ENCODE results near the gene CFP. TPM values are rescaled to one million over a fixed set of nuclear protein-coding genes. Genes with fewer than 3 reads are reported as not detected.
A peak's percentile ranks its signal among the peaks of the same experiment; 100 is the strongest.

Gene CFP
- total and polyA plus RNA-seq, 2 of the 13 experiments (the other 11 are each of a cell fraction or from before 2014, with no cell fraction given) = 0.01 TPM; not detected in 1

DNA sequence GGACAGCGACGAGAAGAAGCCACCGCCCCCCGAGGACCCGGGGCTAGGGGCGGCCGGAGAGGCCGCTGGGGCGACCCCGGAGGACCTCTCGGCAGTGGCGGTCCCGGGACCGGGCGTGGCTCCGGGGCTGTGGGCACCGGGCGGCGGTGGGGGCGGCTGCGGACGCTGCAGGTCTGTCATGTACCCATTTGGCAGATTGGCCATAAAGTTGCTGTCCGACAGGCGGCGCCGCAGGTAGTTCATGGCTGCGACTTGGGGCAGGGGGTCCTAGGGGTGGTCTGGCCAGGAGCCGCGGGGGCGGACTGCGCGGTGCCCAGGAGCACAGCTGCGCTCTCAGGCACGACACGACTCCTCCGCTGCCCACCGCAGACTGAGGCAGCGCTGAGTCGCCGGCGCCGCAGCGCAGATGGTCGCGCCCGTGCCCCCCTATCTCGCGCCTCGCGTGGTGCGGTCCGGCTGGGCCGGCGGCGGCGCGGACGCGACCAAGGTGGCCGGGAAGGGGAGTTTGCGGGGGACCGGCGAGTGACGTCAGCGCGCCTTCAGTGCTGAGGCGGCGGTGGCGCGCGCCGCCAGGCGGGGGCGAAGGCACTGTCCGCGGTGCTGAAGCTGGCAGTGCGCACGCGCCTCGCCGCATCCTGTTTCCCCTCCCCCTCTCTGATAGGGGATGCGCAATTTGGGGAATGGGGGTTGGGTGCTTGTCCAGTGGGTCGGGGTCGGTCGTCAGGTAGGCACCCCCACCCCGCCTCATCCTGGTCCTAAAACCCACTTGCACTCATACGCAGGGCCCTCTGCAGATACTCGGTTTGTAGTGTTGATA lies 10.0 kb downstream of the CFP start, which contains the start of gene SYN1 (continued):
- no peak for TF ChIP-seq STAT5B (CRISPR knock-in tag; IDR thresholded peaks at IDR 0.05)
- TF ChIP-seq WIZ (CRISPR knock-in tag; IDR thresholded peaks at IDR 0.05) = peak; percentile 76; the same call in 1 of the 2 replicates
- TF ChIP-seq EHMT2 (IDR thresholded peaks at IDR 0.05; ENCODE audit: borderline replicate concordance, low read depth, low read length) = 0 out of 2 replicates have a peak, but pooled peaks have one; percentile 71
- 0 out of 2 replicates have a peak, but pooled peaks have one; percentile 30 for TF ChIP-seq RARA (CRISPR knock-in tag; IDR thresholded peaks at IDR 0.05)
- TF ChIP-seq SP1 (IDR thresholded peaks at IDR 0.05) = no peak
- TF ChIP-seq SP1 (CRISPR knock-in tag; IDR thresholded peaks at IDR 0.05) = 0 out of 2 replicates have a peak, but pooled peaks have one; percentile 19
- TF ChIP-seq YEATS4 (CRISPR knock-in tag; IDR thresholded peaks at IDR 0.05; ENCODE audit: borderline replicate concordance) = 0 out of 2 replicates have a peak, but pooled peaks have one; percentile 34
- TF ChIP-seq, protein P1, sequence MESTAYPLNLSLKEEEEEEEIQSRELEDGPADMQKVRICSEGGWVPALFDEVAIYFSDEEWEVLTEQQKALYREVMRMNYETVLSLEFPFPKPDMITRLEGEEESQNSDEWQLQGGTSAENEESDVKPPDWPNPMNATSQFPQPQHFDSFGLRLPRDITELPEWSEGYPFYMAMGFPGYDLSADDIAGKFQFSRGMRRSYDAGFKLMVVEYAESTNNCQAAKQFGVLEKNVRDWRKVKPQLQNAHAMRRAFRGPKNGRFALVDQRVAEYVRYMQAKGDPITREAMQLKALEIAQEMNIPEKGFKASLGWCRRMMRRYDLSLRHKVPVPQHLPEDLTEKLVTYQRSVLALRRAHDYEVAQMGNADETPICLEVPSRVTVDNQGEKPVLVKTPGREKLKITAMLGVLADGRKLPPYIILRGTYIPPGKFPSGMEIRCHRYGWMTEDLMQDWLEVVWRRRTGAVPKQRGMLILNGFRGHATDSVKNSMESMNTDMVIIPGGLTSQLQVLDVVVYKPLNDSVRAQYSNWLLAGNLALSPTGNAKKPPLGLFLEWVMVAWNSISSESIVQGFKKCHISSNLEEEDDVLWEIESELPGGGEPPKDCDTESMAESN (CRISPR knock-in tag; conservative IDR thresholded peaks at IDR 0.05) = peak; percentile 58; the same call in 1 of the 2 replicates
- TF ChIP-seq NFAT5 (CRISPR knock-in tag; IDR thresholded peaks at IDR 0.05) = 0 out of 2 replicates have a peak, but pooled peaks have one; percentile 51
- TF ChIP-seq HOXA7 (CRISPR knock-in tag; IDR thresholded peaks at IDR 0.05) = no peak
- TF ChIP-seq, protein P2, sequence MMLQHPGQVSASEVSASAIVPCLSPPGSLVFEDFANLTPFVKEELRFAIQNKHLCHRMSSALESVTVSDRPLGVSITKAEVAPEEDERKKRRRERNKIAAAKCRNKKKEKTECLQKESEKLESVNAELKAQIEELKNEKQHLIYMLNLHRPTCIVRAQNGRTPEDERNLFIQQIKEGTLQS (CRISPR knock-in tag; IDR thresholded peaks at IDR 0.05) = peak; percentile 81
- TF ChIP-seq SATB2 (CRISPR knock-in tag; IDR thresholded peaks at IDR 0.05) = no peak
- TF ChIP-seq ZNF772 (CRISPR knock-in tag; IDR thresholded peaks at IDR 0.05) = peak; percentile 66; the same call in 1 of the 2 replicates
- 0 out of 2 replicates have a peak, but pooled peaks have one; percentile 58 for TF ChIP-seq ZNF792 (CRISPR knock-in tag; IDR thresholded peaks at IDR 0.05)
- TF ChIP-seq TARDBP (CRISPR knock-in tag; IDR thresholded peaks at IDR 0.05) = 0 out of 2 replicates have a peak, but pooled peaks have one; percentile 34
- TF ChIP-seq MLXIP (CRISPR knock-in tag; IDR thresholded peaks at IDR 0.05; ENCODE audit: borderline replicate concordance) = peak; percentile 42; the same call in 1 of the 2 replicates
- TF ChIP-seq, protein P3, sequence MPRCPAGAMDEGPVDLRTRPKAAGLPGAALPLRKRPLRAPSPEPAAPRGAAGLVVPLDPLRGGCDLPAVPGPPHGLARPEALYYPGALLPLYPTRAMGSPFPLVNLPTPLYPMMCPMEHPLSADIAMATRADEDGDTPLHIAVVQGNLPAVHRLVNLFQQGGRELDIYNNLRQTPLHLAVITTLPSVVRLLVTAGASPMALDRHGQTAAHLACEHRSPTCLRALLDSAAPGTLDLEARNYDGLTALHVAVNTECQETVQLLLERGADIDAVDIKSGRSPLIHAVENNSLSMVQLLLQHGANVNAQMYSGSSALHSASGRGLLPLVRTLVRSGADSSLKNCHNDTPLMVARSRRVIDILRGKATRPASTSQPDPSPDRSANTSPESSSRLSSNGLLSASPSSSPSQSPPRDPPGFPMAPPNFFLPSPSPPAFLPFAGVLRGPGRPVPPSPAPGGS (CRISPR knock-in tag; IDR thresholded peaks at IDR 0.05) = peak; percentile 73; the same call in 1 of the 2 replicates

All from HepG2 (cell line).